ENCODE measurements around the gene TLR6. TPM values are rescaled to one million over a fixed set of nuclear protein-coding genes. Genes with fewer than 3 reads are reported as not detected.
"Not testable (repeated sequence)": the region's sequence is repeated elsewhere in the genome, so short reads cannot be mapped to it uniquely, and the experiment has no call there.

TLR6 gene
- total RNA-seq, 1 experiment from 2014 or later: 1.4 TPM

GRCh38 chr4:38791010-38791409 lies 65.6 kb downstream of the TLR6 start:
- no peak for DNase-seq (ENCODE audit: low read depth)

GRCh38 chr4:38788317-38788716 lies 68.3 kb downstream of the TLR6 start:
- no peak for DNase-seq (ENCODE audit: low read depth)

GRCh38 chr4:38787693-38788092 lies 68.9 kb downstream of the TLR6 start:
- DNase-seq (ENCODE audit: low read depth): no peak

GRCh38 chr4:38785901-38786402 lies 70.7 kb downstream of the TLR6 start:
- DNase-seq (ENCODE audit: low read depth): no peak

- no peak for DNase-seq (ENCODE audit: low read depth)
These were observed 71.4 kb downstream of the TLR6 start for GRCh38 chr4:38785041-38785790.

- DNase-seq (ENCODE audit: low read depth): no peak
These were observed 72.5 kb downstream of the TLR6 start for GRCh38 chr4:38784141-38784540.

- no peak for DNase-seq (ENCODE audit: low read depth)
These were observed 73.5 kb downstream of the TLR6 start for GRCh38 chr4:38783109-38783460.

- DNase-seq (ENCODE audit: low read depth): no peak
These were observed 74.0 kb downstream of the TLR6 start, which contains the start of gene TLR10 for GRCh38 chr4:38782452-38783108. TSS of gene TLR10 (minus strand) at chr4:38782990. CDS start at chr4:38775590, 7,400 bp downstream.

- DNase-seq (ENCODE audit: low read depth): no peak
These were observed 74.8 kb downstream of the TLR6 start for GRCh38 chr4:38781854-38782261.

GRCh38 chr4:38780833-38781484 lies 75.7 kb downstream of the TLR6 start:
- no peak for DNase-seq (ENCODE audit: low read depth)

GRCh38 chr4:38779790-38780189 lies 76.8 kb downstream of the TLR6 start:
- DNase-seq (ENCODE audit: low read depth): no peak

- DNase-seq (ENCODE audit: low read depth): not testable (repeated sequence)
These were observed 78.7 kb downstream of the TLR6 start for GRCh38 chr4:38777925-38778324.

GRCh38 chr4:38775326-38775725 lies 81.3 kb downstream of the TLR6 start:
- no peak for DNase-seq (ENCODE audit: low read depth)

- no peak for DNase-seq (ENCODE audit: low read depth)
These were observed 82.2 kb downstream of the TLR6 start for GRCh38 chr4:38774181-38774955.

Small RNA genes lying within 50 kb of the gene (small RNA-seq; reads per million reads assigned to genes)
- not detected for gene MIR574

Other genes starting within 250 kb of the TLR6 start
- gene KLF3, start 192.6 kb downstream of the TLR6 start, total RNA-seq (2014; rRNA removed; shearing (Covaris generic)): 6.3 and 7.9 TPM in 2 replicates
- gene TLR10, start 73.8 kb downstream of the TLR6 start, total RNA-seq (2014; rRNA removed; shearing (Covaris generic)): 0.03 TPM in 1 of 2 replicates, not detected in the other
- 0.07 TPM in 1 of 2 replicates, not detected in the other for gene TLR1, start 52.0 kb downstream of the TLR6 start, total RNA-seq (2014; rRNA removed; shearing (Covaris generic))
- 21.9 and 28.5 TPM in 2 replicates for gene FAM114A1, start 11.0 kb upstream of the TLR6 start, total RNA-seq (2014; rRNA removed; shearing (Covaris generic))
- gene TMEM156, start 175.6 kb upstream of the TLR6 start, total RNA-seq (2014; rRNA removed; shearing (Covaris generic)): 5.4 and 8.4 TPM in 2 replicates
- 33.0 and 37.1 TPM in 2 replicates for gene KLHL5, start 205.4 kb upstream of the TLR6 start, total RNA-seq (2014; rRNA removed; shearing (Covaris generic))

All from HT1080 (cell line).